ENCODE measurements around the gene GDPD5. TPM values are rescaled to one million over a fixed set of nuclear protein-coding genes. Genes with fewer than 3 reads are reported as not detected.

The GDPD5 gene
- total RNA-seq, 1 experiment from 2014 or later = 12.2 TPM

DNA sequence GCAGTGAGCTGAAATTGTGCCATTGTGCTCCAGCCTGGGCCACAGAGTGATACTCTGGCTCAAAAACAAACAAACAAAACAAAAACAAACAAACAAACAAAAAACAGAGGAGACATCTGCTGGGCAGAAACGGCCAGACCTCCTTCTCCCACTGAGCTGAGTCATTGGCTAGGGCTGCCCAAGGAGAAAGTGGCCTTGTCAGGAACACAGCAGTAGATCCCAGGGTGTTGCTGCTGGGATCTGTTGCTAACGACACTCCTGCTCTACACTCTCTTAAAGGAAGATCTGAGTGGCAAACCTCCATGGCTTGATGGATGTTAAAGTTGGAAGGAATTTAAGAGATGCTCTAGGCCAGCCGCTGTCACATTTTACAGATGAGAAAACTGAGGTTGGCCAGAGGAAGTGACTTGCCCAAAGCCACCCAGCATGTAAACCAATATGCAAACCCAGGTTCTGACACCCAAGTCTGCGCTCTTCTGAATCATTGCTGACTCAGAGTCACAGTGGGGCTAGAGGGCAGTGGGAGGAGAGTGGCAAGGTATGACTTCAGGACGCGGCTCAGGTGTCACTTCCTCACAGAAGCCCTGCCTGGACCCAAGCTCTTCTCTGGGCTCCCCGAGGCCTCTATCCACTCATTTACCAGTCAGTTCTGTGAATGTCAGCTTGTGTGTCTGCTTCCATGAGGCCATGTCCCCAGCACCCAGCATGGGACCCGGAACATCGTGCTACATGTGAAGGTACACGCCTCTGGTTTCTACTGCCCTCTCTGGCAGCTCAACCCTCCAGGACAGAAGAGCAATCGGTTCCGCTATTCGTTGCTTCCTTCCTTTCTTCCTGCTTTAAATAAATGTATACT lies 11.3 kb upstream of the GDPD5 start:
- ATAC-seq (no peak), DNase-seq (ENCODE audit: low spot score) (no peak)
- no peak overlapping the region for H3K4me3 Mint-ChIP-seq
- TF ChIP-seq, protein P1, sequence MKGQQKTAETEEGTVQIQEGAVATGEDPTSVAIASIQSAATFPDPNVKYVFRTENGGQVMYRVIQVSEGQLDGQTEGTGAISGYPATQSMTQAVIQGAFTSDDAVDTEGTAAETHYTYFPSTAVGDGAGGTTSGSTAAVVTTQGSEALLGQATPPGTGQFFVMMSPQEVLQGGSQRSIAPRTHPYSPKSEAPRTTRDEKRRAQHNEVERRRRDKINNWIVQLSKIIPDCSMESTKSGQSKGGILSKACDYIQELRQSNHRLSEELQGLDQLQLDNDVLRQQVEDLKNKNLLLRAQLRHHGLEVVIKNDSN (CRISPR knock-in tag; IDR thresholded peaks at IDR 0.05) = no peak
- no peak for TF ChIP-seq OVOL2 (CRISPR knock-in tag; IDR thresholded peaks at IDR 0.05; ENCODE audit: borderline replicate concordance)
- peaks cover 3% of the 10 kb centered on the region for H3K4me1 Mint-ChIP-seq
- ChIA-PET POLR2A (interaction anchor here (1.2 kb wide), 1 partner anchor 37 kb away, joined by 3 read pairs; no protein-coding TSS in a partner anchor), CTCF (interaction anchor here (0.8 to 2.6 kb wide), 8 partner anchors 17 to 169 kb away, joined by 3 to 14 read pairs (median 4); no protein-coding TSS in a partner anchor)
- H3K9me3 Mint-ChIP-seq = no peaks in the 10 kb centered on the region
- H3K36me3 Mint-ChIP-seq = no peaks in the 10 kb centered on the region
- H3K27ac Mint-ChIP-seq = no peak overlapping the region
- peaks cover 2% of the 10 kb centered on the region; the same call in 1 of the 2 replicates for H3K27me3 Mint-ChIP-seq (ENCODE audit: low read depth)

DNA sequence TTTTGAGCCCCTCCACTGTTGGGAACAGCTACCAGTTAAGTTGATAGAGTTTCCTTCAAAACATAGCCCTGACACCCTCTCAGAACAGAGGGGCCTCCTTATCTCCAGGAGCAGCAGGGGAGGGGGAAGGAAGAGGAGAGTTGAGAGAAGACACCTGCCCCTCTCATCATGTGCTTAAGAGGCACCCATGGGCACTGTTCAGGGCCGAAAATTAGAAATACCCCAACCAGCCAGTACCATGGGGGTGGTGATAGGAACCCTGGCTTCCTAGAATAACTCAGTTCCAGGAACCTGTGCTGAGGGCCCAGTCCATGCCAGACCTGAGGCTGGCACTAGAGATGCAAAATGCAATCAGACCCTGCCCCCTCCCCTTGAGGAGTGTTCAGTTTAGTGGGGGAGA lies 9.3 kb upstream of the GDPD5 start:
- Mint-ChIP-seq H3K27ac (no peak overlapping the region), H3K4me3 (no peak overlapping the region), H3K36me3 (no peaks in the 10 kb centered on the region), H3K27me3 (ENCODE audit: low read depth) (peaks cover 2% of the 10 kb centered on the region; the same call in 1 of the 2 replicates), H3K9me3 (no peaks in the 10 kb centered on the region), H3K4me1 (peaks cover 18% of the 10 kb centered on the region)
- POLR2A ChIA-PET = no interaction called here
- no peak for DNase-seq (ENCODE audit: low spot score)
- ATAC-seq = no peak
- CTCF ChIA-PET = interaction anchor here (0.8 to 4.5 kb wide), 11 partner anchors 9 to 103 kb away, joined by 3 to 43 read pairs (median 4); partner anchors contain the start of gene GDPD5
- no peak for TF ChIP-seq HMGXB4 (CRISPR knock-in tag; IDR thresholded peaks at IDR 0.05)
- TF ChIP-seq KAT7 (CRISPR knock-in tag; IDR thresholded peaks at IDR 0.05; ENCODE audit: borderline replicate concordance) = no peak
- no peak for TF ChIP-seq ZSCAN18 (CRISPR knock-in tag; IDR thresholded peaks at IDR 0.05)
- TF ChIP-seq ELF4 (CRISPR knock-in tag; IDR thresholded peaks at IDR 0.05; ENCODE audit: low read depth) = no peak
- TF ChIP-seq GTF2I (CRISPR knock-in tag; conservative IDR thresholded peaks at IDR 0.05) = no peak

GRCh38 chr11:75534259-75535069 lies 8.7 kb upstream of the GDPD5 start:
- H3K27me3 Mint-ChIP-seq (ENCODE audit: low read depth) = peaks cover 2% of the 10 kb centered on the region; the same call in 1 of the 2 replicates
- H3K4me3 Mint-ChIP-seq = no peak overlapping the region
- H3K36me3 Mint-ChIP-seq = no peaks in the 10 kb centered on the region
- H3K27ac Mint-ChIP-seq = no peak overlapping the region; the same call in 1 of the 2 replicates
- CTCF ChIA-PET = interaction anchor here (0.8 to 4.5 kb wide), 12 partner anchors 9 to 145 kb away, joined by 3 to 43 read pairs (median 4); partner anchors contain the start of gene GDPD5
- H3K9me3 Mint-ChIP-seq = no peaks in the 10 kb centered on the region
- POLR2A ChIA-PET = no interaction called here
- peaks cover 18% of the 10 kb centered on the region for H3K4me1 Mint-ChIP-seq
- DNase-seq (ENCODE audit: low spot score) (no peak), ATAC-seq (no peak)
- TF ChIP-seq ZSCAN18 (CRISPR knock-in tag; IDR thresholded peaks at IDR 0.05) = no peak
- TF ChIP-seq, protein P2, sequence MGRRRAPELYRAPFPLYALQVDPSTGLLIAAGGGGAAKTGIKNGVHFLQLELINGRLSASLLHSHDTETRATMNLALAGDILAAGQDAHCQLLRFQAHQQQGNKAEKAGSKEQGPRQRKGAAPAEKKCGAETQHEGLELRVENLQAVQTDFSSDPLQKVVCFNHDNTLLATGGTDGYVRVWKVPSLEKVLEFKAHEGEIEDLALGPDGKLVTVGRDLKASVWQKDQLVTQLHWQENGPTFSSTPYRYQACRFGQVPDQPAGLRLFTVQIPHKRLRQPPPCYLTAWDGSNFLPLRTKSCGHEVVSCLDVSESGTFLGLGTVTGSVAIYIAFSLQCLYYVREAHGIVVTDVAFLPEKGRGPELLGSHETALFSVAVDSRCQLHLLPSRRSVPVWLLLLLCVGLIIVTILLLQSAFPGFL (CRISPR knock-in tag; IDR thresholded peaks at IDR 0.05; ENCODE audit: borderline replicate concordance) = no peak
- no peak for TF ChIP-seq HMGA2 (CRISPR knock-in tag; IDR thresholded peaks at IDR 0.05)
- no peak for TF ChIP-seq NFE2L1 (CRISPR knock-in tag; IDR thresholded peaks at IDR 0.05)
- TF ChIP-seq, protein P3, sequence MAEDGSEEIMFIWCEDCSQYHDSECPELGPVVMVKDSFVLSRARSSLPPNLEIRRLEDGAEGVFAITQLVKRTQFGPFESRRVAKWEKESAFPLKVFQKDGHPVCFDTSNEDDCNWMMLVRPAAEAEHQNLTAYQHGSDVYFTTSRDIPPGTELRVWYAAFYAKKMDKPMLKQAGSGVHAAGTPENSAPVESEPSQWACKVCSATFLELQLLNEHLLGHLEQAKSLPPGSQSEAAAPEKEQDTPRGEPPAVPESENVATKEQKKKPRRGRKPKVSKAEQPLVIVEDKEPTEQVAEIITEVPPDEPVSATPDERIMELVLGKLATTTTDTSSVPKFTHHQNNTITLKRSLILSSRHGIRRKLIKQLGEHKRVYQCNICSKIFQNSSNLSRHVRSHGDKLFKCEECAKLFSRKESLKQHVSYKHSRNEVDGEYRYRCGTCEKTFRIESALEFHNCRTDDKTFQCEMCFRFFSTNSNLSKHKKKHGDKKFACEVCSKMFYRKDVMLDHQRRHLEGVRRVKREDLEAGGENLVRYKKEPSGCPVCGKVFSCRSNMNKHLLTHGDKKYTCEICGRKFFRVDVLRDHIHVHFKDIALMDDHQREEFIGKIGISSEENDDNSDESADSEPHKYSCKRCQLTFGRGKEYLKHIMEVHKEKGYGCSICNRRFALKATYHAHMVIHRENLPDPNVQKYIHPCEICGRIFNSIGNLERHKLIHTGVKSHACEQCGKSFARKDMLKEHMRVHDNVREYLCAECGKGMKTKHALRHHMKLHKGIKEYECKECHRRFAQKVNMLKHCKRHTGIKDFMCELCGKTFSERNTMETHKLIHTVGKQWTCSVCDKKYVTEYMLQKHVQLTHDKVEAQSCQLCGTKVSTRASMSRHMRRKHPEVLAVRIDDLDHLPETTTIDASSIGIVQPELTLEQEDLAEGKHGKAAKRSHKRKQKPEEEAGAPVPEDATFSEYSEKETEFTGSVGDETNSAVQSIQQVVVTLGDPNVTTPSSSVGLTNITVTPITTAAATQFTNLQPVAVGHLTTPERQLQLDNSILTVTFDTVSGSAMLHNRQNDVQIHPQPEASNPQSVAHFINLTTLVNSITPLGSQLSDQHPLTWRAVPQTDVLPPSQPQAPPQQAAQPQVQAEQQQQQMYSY (CRISPR knock-in tag; IDR thresholded peaks at IDR 0.05) = no peak
- no peak for TF ChIP-seq ZNF121 (CRISPR knock-in tag; IDR thresholded peaks at IDR 0.05)
- TF ChIP-seq E2F1 (CRISPR knock-in tag; IDR thresholded peaks at IDR 0.05) = no peak
- no peak for TF ChIP-seq NFATC4 (CRISPR knock-in tag; IDR thresholded peaks at IDR 0.05)
- TF ChIP-seq NR3C1 (CRISPR knock-in tag; conservative IDR thresholded peaks at IDR 0.05; ENCODE audit: low read depth) = no peak
- no peak for TF ChIP-seq ZNF317 (CRISPR knock-in tag; IDR thresholded peaks at IDR 0.05; ENCODE audit: borderline replicate concordance, low read depth)
